RWPE2 (cell line): Measurements from ENCODE around the gene IGHMBP2.
A peak's percentile ranks its signal among the peaks of the same experiment; 100 is the strongest.

ENCODE experiments used
- ATAC-seq: fragments of 200-7000 bp; cut with Tn5 transposase; 3 replicates; pipeline ENCODE4 v1.9.1; 2021; ENCODE audit warnings: low read depth
- DNase-seq: peaks from one replicate; pipeline ENCODE4 v3.0.0-alpha.2; 2020; ENCODE audit warnings: low spot score
- H3K27ac ChIP-seq: fragments of 450-650 bp; 2 replicates; pipeline ENCODE4 v1.5.1; 2017; ENCODE audit warnings: mild to moderate bottlenecking; ENCODE audit not compliant: poor library complexity, severe bottlenecking
- H3K27me3 ChIP-seq: fragments of 250-450 bp; sonication (Bioruptor Pico); 2 replicates; pipeline ENCODE4 v1.5.1; 2021; ENCODE audit warnings: mild to moderate bottlenecking, moderate library complexity; ENCODE audit not compliant: insufficient read depth, poor library complexity, severe bottlenecking
- H3K36me3 ChIP-seq: fragments of 250-450 bp; sonication (Bioruptor Pico); 2 replicates; pipeline ENCODE4 v1.5.1; 2020; ENCODE audit warnings: low read depth, mild to moderate bottlenecking, moderate library complexity
- H3K4me1 ChIP-seq: fragments of 250-450 bp; sonication (Bioruptor Pico); 2 replicates; pipeline ENCODE4 v1.5.1; 2021; ENCODE audit warnings: mild to moderate bottlenecking, moderate library complexity; ENCODE audit not compliant: insufficient read depth, poor library complexity, severe bottlenecking
- H3K4me3 ChIP-seq: fragments of 250-450 bp; sonication (Bioruptor Pico); 2 replicates; pipeline ENCODE4 v1.5.1; 2021; ENCODE audit warnings: mild to moderate bottlenecking, moderate library complexity; ENCODE audit not compliant: severe bottlenecking
- H3K9me3 ChIP-seq: fragments of 250-450 bp; sonication (Bioruptor Pico); 2 replicates; pipeline ENCODE4 v1.5.1; 2021; ENCODE audit warnings: mild to moderate bottlenecking, moderate library complexity; ENCODE audit not compliant: severe bottlenecking
- TF ChIP-seq, protein P1 (sequence below): fragments of 450-650 bp; IDR thresholded peaks from one replicate; pipeline ENCODE4 v1.5.1; 2017; ENCODE audit warnings: mild to moderate bottlenecking, moderate library complexity; ENCODE audit not compliant: poor library complexity, severe bottlenecking

The IGHMBP2 gene

DNA sequence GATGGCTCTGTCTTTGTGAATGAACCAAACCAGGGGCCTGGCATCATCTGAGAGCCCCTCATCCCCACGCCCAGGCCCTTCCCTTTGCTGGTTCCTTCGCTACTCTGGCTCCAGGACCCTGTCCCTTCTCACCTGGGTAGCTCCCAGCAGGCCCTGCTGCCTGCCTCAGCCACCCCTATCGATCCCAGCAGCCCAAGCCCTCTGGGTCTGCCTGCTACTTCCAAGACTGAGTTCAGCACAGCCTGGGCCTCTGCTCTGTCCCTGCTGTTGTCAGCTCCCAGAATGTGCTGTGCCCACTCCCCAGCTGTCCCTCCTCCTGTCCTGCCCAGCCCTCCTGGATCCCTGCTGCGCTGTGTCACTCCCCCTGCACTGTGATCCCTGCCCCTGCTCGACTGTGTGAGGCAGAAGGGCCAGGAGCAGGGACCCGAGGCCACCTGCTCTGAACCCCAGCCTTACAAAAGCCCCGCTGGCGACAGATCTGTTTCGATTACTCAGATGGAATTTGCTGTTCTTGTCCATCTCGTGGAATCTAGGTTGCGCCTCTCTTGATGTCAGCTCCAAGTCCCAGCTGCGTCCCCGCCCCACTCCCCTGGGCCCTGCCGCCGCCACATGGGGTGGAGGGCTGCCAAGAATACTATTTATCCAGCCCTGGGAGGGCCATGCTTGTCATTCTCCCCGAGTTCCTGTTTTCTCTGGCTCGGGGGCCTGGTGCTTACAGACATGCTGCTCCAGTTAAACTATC, 13.0 kb upstream of the IGHMBP2 start:
- H3K36me3 ChIP-seq = peaks cover 44% of the 10 kb centered on the region
- H3K4me1 ChIP-seq = no peaks in the 10 kb centered on the region
- no peak overlapping the region for H3K4me3 ChIP-seq
- H3K27me3 ChIP-seq = no peaks in the 10 kb centered on the region
- TF ChIP-seq, protein P1, sequence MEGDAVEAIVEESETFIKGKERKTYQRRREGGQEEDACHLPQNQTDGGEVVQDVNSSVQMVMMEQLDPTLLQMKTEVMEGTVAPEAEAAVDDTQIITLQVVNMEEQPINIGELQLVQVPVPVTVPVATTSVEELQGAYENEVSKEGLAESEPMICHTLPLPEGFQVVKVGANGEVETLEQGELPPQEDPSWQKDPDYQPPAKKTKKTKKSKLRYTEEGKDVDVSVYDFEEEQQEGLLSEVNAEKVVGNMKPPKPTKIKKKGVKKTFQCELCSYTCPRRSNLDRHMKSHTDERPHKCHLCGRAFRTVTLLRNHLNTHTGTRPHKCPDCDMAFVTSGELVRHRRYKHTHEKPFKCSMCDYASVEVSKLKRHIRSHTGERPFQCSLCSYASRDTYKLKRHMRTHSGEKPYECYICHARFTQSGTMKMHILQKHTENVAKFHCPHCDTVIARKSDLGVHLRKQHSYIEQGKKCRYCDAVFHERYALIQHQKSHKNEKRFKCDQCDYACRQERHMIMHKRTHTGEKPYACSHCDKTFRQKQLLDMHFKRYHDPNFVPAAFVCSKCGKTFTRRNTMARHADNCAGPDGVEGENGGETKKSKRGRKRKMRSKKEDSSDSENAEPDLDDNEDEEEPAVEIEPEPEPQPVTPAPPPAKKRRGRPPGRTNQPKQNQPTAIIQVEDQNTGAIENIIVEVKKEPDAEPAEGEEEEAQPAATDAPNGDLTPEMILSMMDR = no peak
- H3K27ac ChIP-seq = no peak overlapping the region
- no peak for DNase-seq
- ATAC-seq = no peak
- H3K9me3 ChIP-seq = no peaks in the 10 kb centered on the region

DNA sequence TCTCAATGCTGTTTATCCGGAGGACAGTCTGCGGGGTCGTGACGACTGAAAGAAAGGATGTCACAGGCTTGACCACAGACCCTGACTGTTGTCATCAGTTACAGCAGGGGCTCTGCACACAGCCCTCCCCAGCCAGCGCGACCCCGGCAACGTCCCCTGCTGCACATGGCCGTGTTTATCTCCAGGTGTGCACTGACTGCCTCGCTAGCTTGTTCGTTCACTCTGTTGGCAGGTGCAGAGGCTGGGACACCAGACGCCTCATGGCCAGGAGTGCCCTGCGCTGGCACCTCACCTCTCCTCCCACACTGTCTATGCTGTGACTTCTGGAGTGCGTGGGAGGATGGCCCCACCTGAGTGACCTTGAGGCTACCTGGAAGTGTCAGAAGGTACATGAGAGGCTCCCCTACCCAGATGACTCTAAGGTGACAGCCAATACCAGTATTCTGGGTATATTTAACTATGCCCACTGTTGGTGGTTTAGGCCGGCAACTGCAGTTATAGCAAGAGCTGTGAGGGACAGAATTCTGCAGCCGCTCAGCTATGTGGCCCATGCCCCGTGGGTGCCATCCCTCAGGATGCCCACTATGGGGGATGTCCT, 12.2 kb upstream of the IGHMBP2 start:
- no peak for DNase-seq
- Histone ChIP-seq H3K36me3 (peaks cover 50% of the 10 kb centered on the region), H3K9me3 (no peaks in the 10 kb centered on the region), H3K27me3 (no peaks in the 10 kb centered on the region), H3K4me1 (no peaks in the 10 kb centered on the region), H3K4me3 (no peak overlapping the region), H3K27ac (no peak overlapping the region)
- ATAC-seq = no peak
- TF ChIP-seq, protein P1 = no peak

DNA sequence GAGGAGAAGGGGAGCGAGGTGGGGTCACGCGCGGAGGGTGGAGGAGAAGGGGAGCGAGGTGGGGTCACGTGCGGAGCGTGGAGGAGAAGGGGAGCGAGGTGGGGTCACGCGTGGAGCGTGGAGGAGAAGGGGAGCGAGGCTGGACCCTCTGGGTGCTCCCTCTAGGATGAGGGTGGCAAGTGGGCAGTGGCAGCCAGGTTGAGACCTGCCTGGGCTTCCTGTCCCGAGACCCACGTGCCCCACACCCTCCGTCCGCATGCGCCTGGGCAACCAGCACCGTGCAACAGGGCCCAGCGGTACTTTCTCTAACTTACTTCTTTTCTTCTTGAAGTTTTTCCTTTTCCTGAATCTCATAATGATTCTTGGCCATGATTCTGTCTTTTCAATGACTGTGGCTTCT, 11.1 kb upstream of the IGHMBP2 start:
- no peak for DNase-seq
- H3K27me3 ChIP-seq = no peaks in the 10 kb centered on the region
- H3K9me3 ChIP-seq = no peaks in the 10 kb centered on the region
- H3K36me3 ChIP-seq = peaks cover 56% of the 10 kb centered on the region
- H3K4me1 ChIP-seq = no peaks in the 10 kb centered on the region
- no peak for ATAC-seq
- H3K27ac ChIP-seq = no peak overlapping the region
- no peak overlapping the region for H3K4me3 ChIP-seq
- TF ChIP-seq, protein P1 = no peak

DNA sequence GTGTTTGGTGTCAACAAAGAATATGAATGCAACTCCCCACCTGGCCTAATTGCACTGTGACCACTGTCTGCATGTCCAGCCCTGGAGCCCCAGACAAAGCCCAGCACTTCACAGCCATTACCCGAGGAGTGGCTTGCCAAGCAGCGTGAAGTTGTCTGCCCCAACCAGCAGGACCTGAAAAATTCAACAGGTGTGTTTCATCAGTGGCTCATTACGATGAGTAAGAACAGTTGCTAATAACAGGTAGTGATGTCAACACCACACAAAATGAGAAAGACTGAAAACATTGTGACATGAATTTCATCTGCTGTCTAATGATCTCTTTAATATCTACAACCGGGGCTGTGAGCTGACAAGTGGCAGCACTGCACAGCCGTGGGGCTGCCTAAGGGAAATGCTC, 10.4 kb upstream of the IGHMBP2 start:
- Histone ChIP-seq H3K4me1 (no peaks in the 10 kb centered on the region), H3K27me3 (no peaks in the 10 kb centered on the region), H3K27ac (no peak overlapping the region), H3K9me3 (no peaks in the 10 kb centered on the region), H3K36me3 (peaks cover 63% of the 10 kb centered on the region), H3K4me3 (no peak overlapping the region)
- ATAC-seq = 0 out of 3 replicates have a peak, but pooled peaks have one; percentile 27
- DNase-seq = no peak
- TF ChIP-seq, protein P1 = no peak
